CD8-positive, alpha-beta memory T cell (primary cell): ENCODE results near the gene PML. TPM values are rescaled to one million over a fixed set of nuclear protein-coding genes. Genes with fewer than 3 reads are reported as not detected.

Experiments used
- CTCF ChIA-PET: fragments of 350-600 bp; sonication (Branson Sonifier 250); formaldehyde crosslinking; loops from one replicate; lab custom pipeline; 2021; ENCODE audit warnings: antibody characterized with exemption; lab: Charles Lee
- POLR2A ChIA-PET: fragments of 350-600 bp; sonication (Branson Sonifier 250); formaldehyde crosslinking; loops from one replicate; lab custom pipeline; 2021; ENCODE audit warnings: antibody characterized with exemption; lab: Charles Lee
- DNase-seq, 5 donors: peaks; one replicate each; pipeline versions ENCODE4 v3.0.0 to v3.0.0-alpha.2; 2020 to 2022; ENCODE audit warnings: mixed read lengths in 1 of 5
- H3K27ac ChIP-seq: one replicate; pipeline ENCODE4 v1.7.0; 2013; ENCODE audit warnings: low read depth, mild to moderate bottlenecking, low read length, moderate library complexity
- H3K27me3 ChIP-seq: 2 replicates; pipeline ENCODE4 v1.7.0; 2013; ENCODE audit warnings: low read length, mild to moderate bottlenecking; ENCODE audit not compliant: insufficient read depth, poor library complexity, severe bottlenecking
- H3K36me3 ChIP-seq: 2 replicates; pipeline ENCODE4 v1.7.0; 2013; ENCODE audit warnings: mild to moderate bottlenecking, low read length, moderate library complexity; ENCODE audit not compliant: insufficient read depth
- H3K4me1 ChIP-seq: 2 replicates; pipeline ENCODE4 v1.7.0; 2013; ENCODE audit warnings: mild to moderate bottlenecking, low read length, moderate library complexity; ENCODE audit not compliant: insufficient read depth
- H3K4me3 ChIP-seq: 2 replicates; pipeline ENCODE4 v1.7.0; 2013; ENCODE audit warnings: mild to moderate bottlenecking, low read length
- H3K9me3 ChIP-seq: 2 replicates; pipeline ENCODE4 v1.7.0; 2013; ENCODE audit warnings: mild to moderate bottlenecking, low read length
- H3K27ac Mint-ChIP-seq, 8 donors: one replicate each; pipeline ENCODE4 v1.8.0; 2020 to 2021; ENCODE audit warnings: mixed read lengths in 8 of 8, mild to moderate bottlenecking in 6 of 8, inconsistent platforms in 3 of 8, moderate library complexity in 3 of 8
- H3K27me3 Mint-ChIP-seq, 2 donors: one replicate each; pipeline ENCODE4 v1.8.0; 2020 to 2021; ENCODE audit warnings: mixed read lengths in 2 of 2, mild to moderate bottlenecking in 1 of 2, moderate library complexity in 1 of 2
- H3K36me3 Mint-ChIP-seq, 3 donors: one replicate each; pipeline ENCODE4 v1.8.0; 2020 to 2021; ENCODE audit warnings: mixed read lengths in 3 of 3, inconsistent platforms in 1 of 3, mild to moderate bottlenecking in 1 of 3
- H3K4me1 Mint-ChIP-seq, 3 donors: one replicate each; pipeline ENCODE4 v1.8.0; 2020 to 2021; ENCODE audit warnings: mixed read lengths in 3 of 3, inconsistent platforms in 1 of 3, mild to moderate bottlenecking in 1 of 3
- H3K4me3 Mint-ChIP-seq, 7 donors: one replicate each; pipeline ENCODE4 v1.8.0; 2020 to 2021; ENCODE audit warnings: mixed read lengths in 7 of 7, mild to moderate bottlenecking in 6 of 7, moderate library complexity in 4 of 7, inconsistent platforms in 2 of 7
- H3K9me3 Mint-ChIP-seq, 5 donors: one replicate each; pipeline ENCODE4 v1.8.0; 2020 to 2022; ENCODE audit warnings: mixed read lengths in 5 of 5, mild to moderate bottlenecking in 3 of 5, moderate library complexity in 2 of 5, inconsistent platforms in 1 of 5
- polyA plus RNA-seq: library from polyadenylated mRNA; unstranded; fragments of 300-500 nt; fragmentation: Illumina TruSeq; gene quantifications from one replicate; pipeline ENCODE4 v1.2.3, GENCODE V29; 2021
- total RNA-seq, 2 experiments: library from RNA; stranded (reverse); gene quantifications; one replicate each; pipeline ENCODE4 v1.2.3, GENCODE V29; 2021

PML gene
- total and polyA plus RNA-seq, 3 experiments from 2014 or later = 32.3 to 37.4 (median 35.5) TPM

GRCh38 chr15:74022706-74023470 lies 28.4 kb downstream of the PML start:
- Histone ChIP-seq H3K9me3 (no peaks in the 10 kb centered on the region), H3K36me3 (peaks cover 27% of the 10 kb centered on the region), H3K27ac (no peak overlapping the region), H3K4me3 (no peak overlapping the region), H3K4me1 (no peaks in the 10 kb centered on the region), H3K27me3 (no peaks in the 10 kb centered on the region)
- Mint-ChIP-seq H3K4me3 (no peak overlapping the region), H3K4me1 (peaks cover 10 to 18% (median 16%) of the 10 kb centered on the region in 3 donors), H3K27me3 (no peaks in the 10 kb centered on the region), H3K36me3 (peaks cover 6 to 71% (median 21%) of the 10 kb centered on the region in 3 donors), H3K27ac (peak overlapping the region in 1 of 8 donors; percentile 47), H3K9me3 (no peaks in the 10 kb centered on the region)
- CTCF ChIA-PET = interaction anchor here (1.4 kb wide), 1 partner anchor 50 kb away, joined by 3 read pairs; no protein-coding TSS in a partner anchor
- no peak for DNase-seq
- POLR2A ChIA-PET = no interaction called here

- H3K36me3 Mint-ChIP-seq = peaks cover 6 to 75% (median 25%) of the 10 kb centered on the region in 3 donors
- Histone ChIP-seq H3K9me3 (no peaks in the 10 kb centered on the region), H3K27ac (no peak overlapping the region), H3K27me3 (no peaks in the 10 kb centered on the region), H3K4me3 (no peak overlapping the region), H3K4me1 (no peaks in the 10 kb centered on the region), H3K36me3 (peaks cover 27% of the 10 kb centered on the region)
- peak overlapping the region in 2 of 8 donors; percentile 42 to 67 for H3K27ac Mint-ChIP-seq
- no peaks in the 10 kb centered on the region for H3K27me3 Mint-ChIP-seq
- no peak overlapping the region for H3K4me3 Mint-ChIP-seq
- ChIA-PET CTCF (no interaction called here), POLR2A (no interaction called here)
- DNase-seq = no peak
- H3K9me3 Mint-ChIP-seq = no peaks in the 10 kb centered on the region
- peaks cover 6 to 15% (median 12%) of the 10 kb centered on the region in 3 donors for H3K4me1 Mint-ChIP-seq
These were observed 30.2 kb downstream of the PML start for GRCh38 chr15:74024687-74025086.

GRCh38 chr15:74025436-74025835 lies 30.9 kb downstream of the PML start:
- POLR2A ChIA-PET = no interaction called here
- Histone ChIP-seq H3K4me1 (no peaks in the 10 kb centered on the region), H3K9me3 (no peaks in the 10 kb centered on the region), H3K27ac (no peak overlapping the region), H3K36me3 (peaks cover 27% of the 10 kb centered on the region), H3K27me3 (no peaks in the 10 kb centered on the region), H3K4me3 (no peak overlapping the region)
- CTCF ChIA-PET = interaction anchor here (1.4 kb wide), 1 partner anchor 11 kb away, joined by 3 read pairs; no protein-coding TSS in a partner anchor
- DNase-seq = no peak
- Mint-ChIP-seq H3K27ac (peak overlapping the region in 1 of 8 donors; percentile 27), H3K27me3 (no peaks in the 10 kb centered on the region), H3K4me3 (no peak overlapping the region), H3K9me3 (no peaks in the 10 kb centered on the region), H3K36me3 (peaks cover 6 to 77% (median 27%) of the 10 kb centered on the region in 3 donors), H3K4me1 (peaks cover 4 to 9% (median 8%) of the 10 kb centered on the region in 3 donors)

- no peaks in the 10 kb centered on the region for H3K9me3 Mint-ChIP-seq
- Histone ChIP-seq H3K9me3 (no peaks in the 10 kb centered on the region), H3K36me3 (peaks cover 33% of the 10 kb centered on the region), H3K4me1 (no peaks in the 10 kb centered on the region), H3K27me3 (no peaks in the 10 kb centered on the region), H3K27ac (no peak overlapping the region), H3K4me3 (no peak overlapping the region)
- CTCF ChIA-PET = interaction anchor here (1.2 to 1.3 kb wide), 2 partner anchors 52 to 103 kb away, joined by 3 read pairs; no protein-coding TSS in a partner anchor
- H3K27me3 Mint-ChIP-seq = no peaks in the 10 kb centered on the region
- H3K27ac Mint-ChIP-seq = peak overlapping the region in 3 of 8 donors; percentile 26 to 59 (median 57)
- peaks cover 0 to 4% (median 0%) of the 10 kb centered on the region in 3 donors for H3K4me1 Mint-ChIP-seq
- H3K4me3 Mint-ChIP-seq = no peak overlapping the region
- H3K36me3 Mint-ChIP-seq = peaks cover 0 to 77% (median 22%) of the 10 kb centered on the region in 3 donors
- POLR2A ChIA-PET = no interaction called here
- DNase-seq = no peak
These were observed 33.2 kb downstream of the PML start for GRCh38 chr15:74027688-74028087.

- Mint-ChIP-seq H3K36me3 (peaks cover 0 to 76% (median 19%) of the 10 kb centered on the region in 3 donors), H3K9me3 (no peaks in the 10 kb centered on the region), H3K4me3 (no peak overlapping the region), H3K27ac (peak overlapping the region in 3 of 8 donors; percentile 33 to 73 (median 67)), H3K27me3 (no peaks in the 10 kb centered on the region), H3K4me1 (no peaks in the 10 kb centered on the region)
- Histone ChIP-seq H3K27ac (no peak overlapping the region), H3K27me3 (no peaks in the 10 kb centered on the region), H3K4me3 (no peak overlapping the region), H3K4me1 (no peaks in the 10 kb centered on the region), H3K9me3 (no peaks in the 10 kb centered on the region), H3K36me3 (peaks cover 35% of the 10 kb centered on the region)
- POLR2A ChIA-PET = no interaction called here
- DNase-seq = no peak
- CTCF ChIA-PET = interaction anchor here (0.9 kb wide), 1 partner anchor 56 kb away, joined by 3 read pairs; no protein-coding TSS in a partner anchor
These were observed 34.1 kb downstream of the PML start for GRCh38 chr15:74028646-74029045.

- Mint-ChIP-seq H3K27me3 (no peaks in the 10 kb centered on the region), H3K4me3 (no peak overlapping the region), H3K4me1 (no peaks in the 10 kb centered on the region), H3K36me3 (peaks cover 0 to 83% (median 17%) of the 10 kb centered on the region in 3 donors), H3K27ac (peak overlapping the region in 3 of 8 donors; percentile 12 to 61 (median 15)), H3K9me3 (no peaks in the 10 kb centered on the region)
- Histone ChIP-seq H3K4me3 (no peak overlapping the region), H3K4me1 (no peaks in the 10 kb centered on the region), H3K27me3 (no peaks in the 10 kb centered on the region), H3K36me3 (peaks cover 30% of the 10 kb centered on the region), H3K27ac (no peak overlapping the region), H3K9me3 (no peaks in the 10 kb centered on the region)
- no peak for DNase-seq
- ChIA-PET POLR2A (no interaction called here), CTCF (interaction anchor here (1.1 kb wide), 1 partner anchor 15 kb away, joined by 3 read pairs; no protein-coding TSS in a partner anchor)
These were observed 37.5 kb downstream of the PML start for GRCh38 chr15:74032046-74032445.

- Histone ChIP-seq H3K4me1 (no peaks in the 10 kb centered on the region), H3K27ac (no peak overlapping the region), H3K36me3 (peaks cover 31% of the 10 kb centered on the region), H3K4me3 (no peak overlapping the region), H3K9me3 (no peaks in the 10 kb centered on the region), H3K27me3 (no peaks in the 10 kb centered on the region)
- no peaks in the 10 kb centered on the region for H3K4me1 Mint-ChIP-seq
- H3K36me3 Mint-ChIP-seq = peaks cover 0 to 84% (median 15%) of the 10 kb centered on the region in 3 donors
- ChIA-PET CTCF (interaction anchor here (1.1 kb wide), 1 partner anchor 14 kb away, joined by 3 read pairs; no protein-coding TSS in a partner anchor), POLR2A (no interaction called here)
- H3K9me3 Mint-ChIP-seq = no peaks in the 10 kb centered on the region
- no peak for DNase-seq
- H3K27me3 Mint-ChIP-seq = no peaks in the 10 kb centered on the region
- no peak overlapping the region for H3K4me3 Mint-ChIP-seq
- H3K27ac Mint-ChIP-seq = peak overlapping the region in 2 of 8 donors; percentile 6 to 60
These were observed 38.4 kb downstream of the PML start for GRCh38 chr15:74032606-74033561.
